Esophagus muscularis mucosa (tissue), 3 donors: ENCODE results near the gene STK4.

Experiments
- CTCF ChIP-seq, 3 experiments: fragments of 200-600 bp in 2 of 3; fragments of 450-650 bp in 1 of 3; sonication (generic) in 2 of 3; IDR thresholded peaks; one replicate each; pipeline ENCODE4 v1.5.1; 2017 to 2019; ENCODE audit warnings: antibody characterized with exemption in 3 of 3, mild to moderate bottlenecking in 2 of 3, moderate library complexity in 1 of 3
- POLR2A ChIP-seq: fragments of 450-650 bp; IDR thresholded peaks from one replicate; pipeline ENCODE4 v1.6.1; 2017; ENCODE audit warnings: antibody characterized with exemption, moderate library complexity, mild to moderate bottlenecking, low read depth

DNA sequence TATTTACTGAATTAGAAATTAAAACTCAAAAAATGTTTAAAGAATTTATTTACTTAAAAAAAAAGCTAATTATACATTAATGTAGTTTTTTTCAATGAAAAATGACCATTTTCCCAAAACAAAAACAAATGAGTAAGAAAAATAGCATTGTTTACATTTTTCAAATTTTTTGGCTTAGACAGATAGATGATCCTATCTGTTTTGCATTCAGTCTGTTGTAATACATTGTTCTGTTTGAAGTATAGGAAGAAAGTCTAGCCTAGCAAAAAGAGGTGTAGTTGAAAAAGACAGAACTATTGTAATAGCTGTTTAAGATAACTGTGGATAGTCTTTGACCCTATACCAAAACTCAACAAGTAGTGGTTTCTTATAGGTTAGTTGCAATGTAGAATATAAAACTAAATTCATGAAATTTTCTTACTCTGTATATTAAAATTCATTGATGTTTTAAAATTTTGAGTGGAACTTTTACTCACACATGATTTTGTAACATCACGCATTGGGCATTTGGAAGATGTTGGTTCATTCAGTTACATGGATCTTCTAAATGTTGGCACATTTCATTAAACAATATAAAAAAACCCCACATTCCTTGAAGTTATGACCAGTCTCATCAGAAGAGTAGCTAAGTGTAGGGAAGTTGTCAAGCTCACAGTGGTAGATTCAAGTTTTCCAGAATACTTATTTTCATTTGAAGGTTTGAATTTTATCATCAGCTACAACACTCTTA is 72.6 kb downstream of the STK4 start:
- TF ChIP-seq POLR2A (no peak), CTCF (IDR thresholded peaks at IDR 0.05) (no peak)
